AG10803 (cell line): ENCODE data around the gene SPACA4.

Source experiments
- DNase-seq: peaks from one replicate; pipeline ENCODE4 v3.0.0; 2010; ENCODE audit warnings: low read depth
- H3K4me3 ChIP-seq: 2 replicates; pipeline ENCODE4 v1.5.1; 2011; ENCODE audit warnings: mild to moderate bottlenecking, low read length, control low read depth
- CTCF ChIP-seq: conservative IDR thresholded peaks from 2 replicates; pipeline ENCODE4 v1.5.1; 2011; ENCODE audit warnings: mild to moderate bottlenecking, low read length, control low read depth, inconsistent platforms

SPACA4 gene

GRCh38 chr19:48598996-48599700, 7.4 kb upstream of the SPACA4 start:
- H3K4me3 ChIP-seq = no peak overlapping the region
- DNase-seq = no peak
- no peak for TF ChIP-seq CTCF

- TF ChIP-seq CTCF = no peak
- DNase-seq = no peak
- H3K4me3 ChIP-seq = no peak overlapping the region
Observed at GRCh38 chr19:48600679-48601417, 5.7 kb upstream of the SPACA4 start.

GRCh38 chr19:48603001-48603400, 3.5 kb upstream of the SPACA4 start:
- TF ChIP-seq CTCF = no peak
- H3K4me3 ChIP-seq = no peak overlapping the region
- DNase-seq = no peak

GRCh38 chr19:48603449-48603848, 3.1 kb upstream of the SPACA4 start:
- TF ChIP-seq CTCF = no peak
- H3K4me3 ChIP-seq = no peak overlapping the region
- no peak for DNase-seq

- no peak for TF ChIP-seq CTCF
- DNase-seq = no peak
- no peak overlapping the region for H3K4me3 ChIP-seq
Observed at GRCh38 chr19:48603850-48604249, 2.7 kb upstream of the SPACA4 start.

- no peak for DNase-seq
- no peak for TF ChIP-seq CTCF
- no peak overlapping the region for H3K4me3 ChIP-seq
Observed at GRCh38 chr19:48607359-48607755, 815 bp downstream of the SPACA4 start.

- peak; percentile 66 for TF ChIP-seq CTCF
- no peak overlapping the region; the same call in 1 of the 2 replicates for H3K4me3 ChIP-seq
- DNase-seq = peak; percentile 43
Observed at GRCh38 chr19:48608798-48609263, 2.3 kb downstream of the SPACA4 start.
